SK-N-SH (cell line): ENCODE data around the gene VGF. TPM values are rescaled to one million over a fixed set of nuclear protein-coding genes. Genes with fewer than 3 reads are reported as not detected.

Source experiments
- CTCF ChIA-PET: fragments of 300-600, 350-600 bp; formaldehyde crosslinking; extraction: SDS; loops from one replicate; lab custom pipeline; 2021; lab: Yijun Ruan, JAX
- POLR2A ChIA-PET: fragments of 350-600 bp; sonication (Branson Sonifier 250); formaldehyde crosslinking; extraction: SDS; loops from one replicate; lab custom pipeline; 2020; ENCODE audit warnings: antibody characterized with exemption, inconsistent platforms; lab: Yijun Ruan, JAX
- DNase-seq: peaks from one replicate; pipeline ENCODE4 v3.0.0; 2012
- H2AFZ ChIP-seq: fragments of 200-600 bp; sonication (generic); 2 replicates; pipeline ENCODE4 v1.8.1; 2016; ENCODE audit warnings: antibody characterized with exemption, mild to moderate bottlenecking, low read depth
- H3F3A ChIP-seq: fragments of 200-600 bp; sonication (generic); replicated peaks from 2 replicates; pipeline ENCODE3; 2016; ENCODE audit warnings: antibody characterized with exemption, mild to moderate bottlenecking; ENCODE audit not compliant: insufficient read depth
- H3K27ac ChIP-seq, 2 experiments: fragments of 200-500 bp in 1 of 2; fragments of 200-600 bp in 1 of 2; sonication (Bioruptor generic) in 1 of 2; sonication (generic), shearing (Covaris generic) in 1 of 2; 2 replicates each; pipeline versions ENCODE4 v1.5.1 to v1.6.1; 2014 to 2016; ENCODE audit warnings: low read depth in 2 of 2, inconsistent platforms in 1 of 2, low read length in 1 of 2, mild to moderate bottlenecking in 1 of 2, mixed read lengths in 1 of 2
- H3K27me3 ChIP-seq: fragments of 200-600 bp; sonication (generic), shearing (Covaris generic); 2 replicates; pipeline ENCODE4 v1.6.1; 2016; ENCODE audit warnings: mixed run types; ENCODE audit not compliant: insufficient read depth
- H3K36me3 ChIP-seq, 2 experiments: fragments of 200-500 bp in 1 of 2; fragments of 200-600 bp in 1 of 2; sonication (Bioruptor generic) in 1 of 2; sonication (generic) in 1 of 2; replicated peaks in 1 of 2; 2 replicates each; pipeline versions ENCODE3 to v1.5.1; 2014 to 2016; ENCODE audit warnings: low read length in 1 of 2, mild to moderate bottlenecking in 1 of 2; ENCODE audit not compliant: insufficient read depth in 2 of 2, control insufficient read depth in 1 of 2
- H3K4me1 ChIP-seq, 2 experiments: fragments of 200-500 bp in 1 of 2; fragments of 200-600 bp in 1 of 2; sonication (Bioruptor generic) in 1 of 2; sonication (generic), shearing (Covaris generic) in 1 of 2; 2 replicates each; pipeline versions ENCODE4 v1.5.1 to v1.6.1; 2014 to 2016; ENCODE audit warnings: low read depth in 1 of 2, low read length in 1 of 2, mixed run types in 1 of 2; ENCODE audit not compliant: insufficient read depth in 2 of 2, control insufficient read depth in 1 of 2
- H3K4me2 ChIP-seq: fragments of 200-600 bp; sonication (generic), shearing (Covaris generic); 2 replicates; pipeline ENCODE4 v1.6.1; 2017; ENCODE audit warnings: mixed run types
- H3K4me3 ChIP-seq, 2 experiments: fragments of 200-500 bp in 1 of 2; fragments of 200-600 bp in 1 of 2; sonication (Bioruptor generic) in 1 of 2; sonication (generic), shearing (Covaris generic) in 1 of 2; 2 replicates each; pipeline versions ENCODE4 v1.5.1 to v1.8.1; 2014 to 2016; ENCODE audit warnings: low read depth in 2 of 2, inconsistent platforms in 1 of 2, low read length in 1 of 2, mild to moderate bottlenecking in 1 of 2, mixed read lengths in 1 of 2, moderate library complexity in 1 of 2
- H3K79me2 ChIP-seq: fragments of 200-600 bp; sonication (generic); 2 replicates; pipeline ENCODE4 v1.8.1; 2017; ENCODE audit warnings: mild to moderate bottlenecking; ENCODE audit not compliant: insufficient read depth
- H3K9ac ChIP-seq: fragments of 200-600 bp; sonication (generic); 2 replicates; pipeline ENCODE4 v1.6.1; 2017; ENCODE audit warnings: mixed run types
- H3K9me2 ChIP-seq: fragments of 200-600 bp; sonication (generic); 2 replicates; pipeline ENCODE4 v1.6.1; 2017; ENCODE audit warnings: mixed run types
- H3K9me3 ChIP-seq: fragments of 200-600 bp; sonication (generic); 2 replicates; pipeline ENCODE4 v1.6.1; 2017; ENCODE audit warnings: mixed run types, mild to moderate bottlenecking, moderate library complexity
- H4K20me1 ChIP-seq: fragments of 200-600 bp; sonication (generic); 2 replicates; pipeline ENCODE4 v1.6.1; 2017; ENCODE audit warnings: mild to moderate bottlenecking, mixed run types; ENCODE audit not compliant: insufficient read depth
- CHD2 ChIP-seq: fragments of 150-350 bp; IDR thresholded peaks from 2 replicates; pipeline ENCODE4 v1.6.1; 2018; ENCODE audit warnings: low read length; ENCODE audit not compliant: partially characterized antibody
- ELF1 ChIP-seq: IDR thresholded peaks from 2 replicates; pipeline ENCODE4 v1.4.0; 2012
- EP300 ChIP-seq, 2 experiments: IDR thresholded peaks; 2 replicates each; pipeline versions ENCODE4 v1.4.0 to v1.6.1; 2012; ENCODE audit warnings: borderline replicate concordance in 1 of 2, low read depth in 1 of 2, low read length in 1 of 2
- EZH2phosphoT487 ChIP-seq: fragments of 200-600 bp; sonication (generic); IDR thresholded peaks from 2 replicates; pipeline ENCODE4 v1.6.1; 2017; ENCODE audit warnings: low read depth, mixed run types, mild to moderate bottlenecking, antibody characterized with exemption, moderate library complexity, borderline replicate concordance
- GABPA ChIP-seq: IDR thresholded peaks from 2 replicates; pipeline ENCODE4 v1.4.0; 2012; ENCODE audit warnings: low read depth, mild to moderate bottlenecking
- JUND ChIP-seq: IDR thresholded peaks from 2 replicates; pipeline ENCODE4 v1.4.0; 2012
- MEF2A ChIP-seq: IDR thresholded peaks from 2 replicates; pipeline ENCODE4 v1.4.0; 2012; ENCODE audit warnings: low read depth, borderline replicate concordance
- MXI1 ChIP-seq: IDR thresholded peaks from 2 replicates; pipeline ENCODE4 v1.6.1; 2012; ENCODE audit warnings: mild to moderate bottlenecking, low read depth, low read length, improper control_type of control experiment
- POLR2AphosphoS5 ChIP-seq: IDR thresholded peaks from 2 replicates; pipeline ENCODE4 v1.6.1; 2012; ENCODE audit warnings: low read depth, low read length
- RAD21 ChIP-seq: IDR thresholded peaks from 2 replicates; pipeline ENCODE4 v1.6.1; 2012; ENCODE audit warnings: mild to moderate bottlenecking, low read length
- RFX5 ChIP-seq: IDR thresholded peaks from 2 replicates; pipeline ENCODE4 v1.6.1; 2012; ENCODE audit warnings: mild to moderate bottlenecking, improper control_type of control experiment, low read length
- RXRA ChIP-seq: IDR thresholded peaks from 2 replicates; pipeline ENCODE4 v1.4.0; 2012; ENCODE audit warnings: low read depth, mild to moderate bottlenecking, borderline replicate concordance
- SIN3A ChIP-seq: IDR thresholded peaks from 2 replicates; pipeline ENCODE4 v1.6.1; 2012; ENCODE audit warnings: low read depth, mild to moderate bottlenecking, low read length, moderate library complexity, borderline replicate concordance
- SMC3 ChIP-seq: IDR thresholded peaks from 2 replicates; pipeline ENCODE4 v1.6.1; 2012; ENCODE audit warnings: low read depth, low read length, improper control_type of control experiment
- TEAD4 ChIP-seq: IDR thresholded peaks from 2 replicates; pipeline ENCODE4 v1.4.0; 2012; ENCODE audit warnings: mild to moderate bottlenecking, borderline replicate concordance; ENCODE audit not compliant: insufficient read depth
- YY1 ChIP-seq: IDR thresholded peaks from 2 replicates; pipeline ENCODE4 v1.4.0; 2012; ENCODE audit warnings: low read depth, mild to moderate bottlenecking
- WGBS: methylation state at CpG from one replicate; pipeline ENCODE4 v1.1.6; 2017; ENCODE audit warnings: low lambda C conversion rate; 5-methylcytosine and 5-hydroxymethylcytosine counted together
- polyA plus RNA-seq, 3 experiments: library from polyadenylated mRNA; depleted of rRNA; stranded (reverse); fragments of >200 nt; gene quantifications; 2 replicates each; pipeline ENCODE4 v1.2.3, GENCODE V29; 2012
- TF ChIP-seq, protein P1 (sequence below): IDR thresholded peaks from 2 replicates; pipeline ENCODE4 v1.4.0; 2012; ENCODE audit warnings: low read depth
- TF ChIP-seq, protein P2 (sequence below): IDR thresholded peaks from 2 replicates; pipeline ENCODE4 v1.4.0; 2012; ENCODE audit warnings: low read depth, borderline replicate concordance
- TF ChIP-seq, protein P3 (sequence below): IDR thresholded peaks from 2 replicates; pipeline ENCODE4 v1.4.0; 2012; ENCODE audit warnings: low read depth, borderline replicate concordance
- TF ChIP-seq, protein P4 (sequence below): fragments of 150-350 bp; IDR thresholded peaks from 2 replicates; pipeline ENCODE4 v1.6.1; 2016; ENCODE audit warnings: mild to moderate bottlenecking, low read depth, low read length

VGF gene
- polyA plus RNA-seq, 1 of the 3 experiments (the other 2 are of a cell fraction): 54.3 TPM

DNA sequence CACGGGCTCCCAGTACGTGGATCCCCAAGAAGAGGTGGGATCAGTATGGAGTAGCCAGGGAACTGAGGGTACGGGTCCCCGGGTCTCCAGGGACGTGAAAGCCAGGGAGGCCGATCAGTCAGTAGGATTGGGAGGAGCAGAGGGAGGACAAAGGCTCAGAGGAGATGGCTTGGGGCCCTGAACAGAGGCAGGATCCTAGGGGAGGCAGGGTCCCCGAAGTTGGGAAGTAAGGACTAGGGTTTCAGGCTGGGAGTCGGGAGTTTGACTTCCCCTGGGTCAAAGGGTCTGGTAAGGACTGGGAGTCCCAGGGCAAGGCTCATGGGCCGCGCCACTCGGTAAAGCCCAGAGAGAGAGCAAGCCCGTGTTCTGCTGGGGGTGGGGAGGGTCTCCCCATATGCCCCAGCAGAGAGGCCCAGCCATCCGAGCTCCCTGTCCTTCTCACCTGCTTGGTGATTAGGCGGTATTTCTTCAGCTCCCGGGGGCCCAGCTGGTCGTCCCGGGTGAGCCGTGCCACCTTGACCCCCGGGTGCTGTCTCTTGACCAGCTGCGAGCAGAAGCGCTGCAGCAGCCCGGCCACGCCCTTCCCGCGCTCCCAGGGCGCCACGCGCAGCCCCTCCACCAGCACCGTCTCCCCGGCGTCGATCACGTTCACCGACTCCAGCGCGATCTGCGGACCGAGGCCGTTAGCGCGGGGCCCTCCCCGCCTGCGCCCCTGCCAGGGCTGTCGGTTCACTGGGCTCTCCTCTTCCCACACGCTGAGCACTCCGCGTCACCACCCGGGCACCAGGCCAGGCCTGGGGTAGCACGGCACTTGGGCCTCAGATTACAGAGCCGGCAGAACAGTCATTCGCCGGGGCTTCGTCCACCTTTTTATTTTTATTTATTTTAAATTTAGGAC lies 7.7 kb upstream of the VGF start:
- Histone ChIP-seq H3K4me1 (peaks cover 15 to 28% of the 10 kb centered on the region in 2 experiments), H3K27ac (no peak overlapping the region), H3K9me2 (no peaks in the 10 kb centered on the region), H3K27me3 (peaks cover 6% of the 10 kb centered on the region; the same call in 1 of the 2 replicates), H2AFZ (no peak overlapping the region), H4K20me1 (no peaks in the 10 kb centered on the region), H3F3A (peaks cover 14% of the 10 kb centered on the region), H3K9me3 (no peaks in the 10 kb centered on the region), H3K9ac (no peak overlapping the region), H3K4me3 (no peak overlapping the region), H3K79me2 (no peaks in the 10 kb centered on the region)
- 83% methylated on average over 41 of the region's 53 CpGs for WGBS
- ChIA-PET CTCF (interaction anchor here (1.1 to 6.7 kb wide), 8 partner anchors 11 to 110 kb away, joined by 3 to 43 read pairs (median 5); partner anchors contain the start of gene FIS1), POLR2A (interaction anchor here (2.0 kb wide), 1 partner anchor 7 kb away, joined by 8 read pairs; the partner anchor contains the start of gene VGF)
- peak; percentile 33 for DNase-seq
- TF ChIP-seq, protein P1, sequence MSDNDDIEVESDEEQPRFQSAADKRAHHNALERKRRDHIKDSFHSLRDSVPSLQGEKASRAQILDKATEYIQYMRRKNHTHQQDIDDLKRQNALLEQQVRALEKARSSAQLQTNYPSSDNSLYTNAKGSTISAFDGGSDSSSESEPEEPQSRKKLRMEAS: no peak
- TF ChIP-seq MEF2A: no peak
- TF ChIP-seq, protein P2, sequence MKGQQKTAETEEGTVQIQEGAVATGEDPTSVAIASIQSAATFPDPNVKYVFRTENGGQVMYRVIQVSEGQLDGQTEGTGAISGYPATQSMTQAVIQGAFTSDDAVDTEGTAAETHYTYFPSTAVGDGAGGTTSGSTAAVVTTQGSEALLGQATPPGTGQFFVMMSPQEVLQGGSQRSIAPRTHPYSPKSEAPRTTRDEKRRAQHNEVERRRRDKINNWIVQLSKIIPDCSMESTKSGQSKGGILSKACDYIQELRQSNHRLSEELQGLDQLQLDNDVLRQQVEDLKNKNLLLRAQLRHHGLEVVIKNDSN: no peak
- TF ChIP-seq MXI1: no peak
- TF ChIP-seq, protein P3, sequence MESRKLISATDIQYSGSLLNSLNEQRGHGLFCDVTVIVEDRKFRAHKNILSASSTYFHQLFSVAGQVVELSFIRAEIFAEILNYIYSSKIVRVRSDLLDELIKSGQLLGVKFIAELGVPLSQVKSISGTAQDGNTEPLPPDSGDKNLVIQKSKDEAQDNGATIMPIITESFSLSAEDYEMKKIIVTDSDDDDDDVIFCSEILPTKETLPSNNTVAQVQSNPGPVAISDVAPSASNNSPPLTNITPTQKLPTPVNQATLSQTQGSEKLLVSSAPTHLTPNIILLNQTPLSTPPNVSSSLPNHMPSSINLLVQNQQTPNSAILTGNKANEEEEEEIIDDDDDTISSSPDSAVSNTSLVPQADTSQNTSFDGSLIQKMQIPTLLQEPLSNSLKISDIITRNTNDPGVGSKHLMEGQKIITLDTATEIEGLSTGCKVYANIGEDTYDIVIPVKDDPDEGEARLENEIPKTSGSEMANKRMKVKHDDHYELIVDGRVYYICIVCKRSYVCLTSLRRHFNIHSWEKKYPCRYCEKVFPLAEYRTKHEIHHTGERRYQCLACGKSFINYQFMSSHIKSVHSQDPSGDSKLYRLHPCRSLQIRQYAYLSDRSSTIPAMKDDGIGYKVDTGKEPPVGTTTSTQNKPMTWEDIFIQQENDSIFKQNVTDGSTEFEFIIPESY: no peak
- TF ChIP-seq EP300 (IDR thresholded peaks at IDR 0.05; ENCODE audit: borderline replicate concordance in 1 of 2, low read depth in 1 of 2, low read length in 1 of 2): no peak
- no peak for TF ChIP-seq YY1
- TF ChIP-seq RXRA: no peak
- no peak for TF ChIP-seq RFX5
- TF ChIP-seq GABPA: no peak
- TF ChIP-seq SIN3A: no peak
- no peak for TF ChIP-seq TEAD4
- TF ChIP-seq, protein P4, sequence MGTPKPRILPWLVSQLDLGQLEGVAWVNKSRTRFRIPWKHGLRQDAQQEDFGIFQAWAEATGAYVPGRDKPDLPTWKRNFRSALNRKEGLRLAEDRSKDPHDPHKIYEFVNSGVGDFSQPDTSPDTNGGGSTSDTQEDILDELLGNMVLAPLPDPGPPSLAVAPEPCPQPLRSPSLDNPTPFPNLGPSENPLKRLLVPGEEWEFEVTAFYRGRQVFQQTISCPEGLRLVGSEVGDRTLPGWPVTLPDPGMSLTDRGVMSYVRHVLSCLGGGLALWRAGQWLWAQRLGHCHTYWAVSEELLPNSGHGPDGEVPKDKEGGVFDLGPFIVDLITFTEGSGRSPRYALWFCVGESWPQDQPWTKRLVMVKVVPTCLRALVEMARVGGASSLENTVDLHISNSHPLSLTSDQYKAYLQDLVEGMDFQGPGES: no peak
- TF ChIP-seq POLR2AphosphoS5: no peak
- TF ChIP-seq ELF1: no peak
- no peak for TF ChIP-seq JUND
- TF ChIP-seq RAD21: no peak
- no peak for TF ChIP-seq EZH2phosphoT487
- no peak for TF ChIP-seq CHD2
- TF ChIP-seq SMC3: no peak
- TF ChIP-seq, all 33 proteins: peak for 0
- Histone ChIP-seq H3K36me3 (no peaks in the 10 kb centered on the region), H3K4me2 (no peak overlapping the region)
